ENCODE measurements around the gene FNDC3B.

The FNDC3B gene

DNA sequence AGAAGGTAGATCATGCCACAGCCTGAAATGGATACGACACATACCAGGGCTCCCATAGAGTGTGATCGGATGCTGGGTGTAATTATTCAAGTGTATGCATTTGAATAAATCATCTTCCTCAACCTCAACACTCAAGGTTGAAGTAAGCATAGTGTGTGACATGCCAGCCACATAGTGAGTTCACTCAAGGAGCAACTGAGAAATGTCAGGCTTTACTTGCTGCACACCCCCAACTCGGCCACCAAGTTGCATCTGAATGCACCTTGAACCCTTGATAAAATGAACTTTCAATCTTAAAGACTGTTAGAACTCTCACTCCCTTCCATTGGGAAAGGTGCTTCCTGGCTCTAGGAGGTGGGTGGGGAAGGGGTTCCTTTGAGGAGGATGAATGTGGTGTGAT is 287.6 kb downstream of the FNDC3B start:
- no peaks in the 10 kb centered on the region for H3K9me2 ChIP-seq (ENCODE audit: low read depth, low read length)
- H4K20me1 ChIP-seq (ENCODE audit: insufficient read depth, low read length): no peaks in the 10 kb centered on the region
- TF ChIP-seq EZH2 (IDR thresholded peaks at IDR 0.05; ENCODE audit: borderline replicate concordance, low read length) (no peak), CTCF (IDR thresholded peaks at IDR 0.05; ENCODE audit: low read length) (no peak)
- no peaks in the 10 kb centered on the region for H3K36me3 ChIP-seq (ENCODE audit: insufficient read depth, low read length)
- no peaks in the 10 kb centered on the region for H3K4me1 ChIP-seq (ENCODE audit: insufficient read depth, low read length, severe bottlenecking)
- H3K27me3 ChIP-seq (ENCODE audit: insufficient read depth, low read length): no peaks in the 10 kb centered on the region
- no peak overlapping the region for H3K9ac ChIP-seq (ENCODE audit: low read length)
- H3K79me2 ChIP-seq (ENCODE audit: insufficient read depth, low read length): no peaks in the 10 kb centered on the region
- H3K4me2 ChIP-seq (ENCODE audit: low read length): no peak overlapping the region
- H3K27ac ChIP-seq (ENCODE audit: low read depth, low read length, poor library complexity, severe bottlenecking): no peak overlapping the region
- no peak overlapping the region for H2AFZ ChIP-seq (ENCODE audit: low read length)
- no peaks in the 10 kb centered on the region for H3K9me3 ChIP-seq (ENCODE audit: low read length)
- no peaks in the 10 kb centered on the region for H3F3A ChIP-seq (ENCODE audit: insufficient read depth, low read length)
- no peak overlapping the region for H3K4me3 ChIP-seq (ENCODE audit: low read depth, low read length, poor library complexity, severe bottlenecking)

GRCh38 chr3:172328282-172328681 is 288.9 kb downstream of the FNDC3B start:
- no peaks in the 10 kb centered on the region for H3K9me2 ChIP-seq (ENCODE audit: low read depth, low read length)
- no peak overlapping the region for H3K9ac ChIP-seq (ENCODE audit: low read length)
- no peaks in the 10 kb centered on the region for H3K9me3 ChIP-seq (ENCODE audit: low read length)
- H3F3A ChIP-seq (ENCODE audit: insufficient read depth, low read length): no peaks in the 10 kb centered on the region
- no peaks in the 10 kb centered on the region for H3K4me1 ChIP-seq (ENCODE audit: insufficient read depth, low read length, severe bottlenecking)
- H3K36me3 ChIP-seq (ENCODE audit: insufficient read depth, low read length): no peaks in the 10 kb centered on the region
- H3K4me2 ChIP-seq (ENCODE audit: low read length): no peak overlapping the region
- no peak overlapping the region for H3K27ac ChIP-seq (ENCODE audit: low read depth, low read length, poor library complexity, severe bottlenecking)
- TF ChIP-seq EZH2 (IDR thresholded peaks at IDR 0.05; ENCODE audit: borderline replicate concordance, low read length): no peak
- no peak for TF ChIP-seq CTCF (IDR thresholded peaks at IDR 0.05; ENCODE audit: low read length)
- H3K27me3 ChIP-seq (ENCODE audit: insufficient read depth, low read length): no peaks in the 10 kb centered on the region
- no peak overlapping the region for H2AFZ ChIP-seq (ENCODE audit: low read length)
- no peaks in the 10 kb centered on the region for H3K79me2 ChIP-seq (ENCODE audit: insufficient read depth, low read length)
- no peaks in the 10 kb centered on the region for H4K20me1 ChIP-seq (ENCODE audit: insufficient read depth, low read length)
- no peak overlapping the region for H3K4me3 ChIP-seq (ENCODE audit: low read depth, low read length, poor library complexity, severe bottlenecking)

- H3K36me3 ChIP-seq (ENCODE audit: insufficient read depth, low read length): no peaks in the 10 kb centered on the region
- H3K9me3 ChIP-seq (ENCODE audit: low read length): no peaks in the 10 kb centered on the region
- no peaks in the 10 kb centered on the region for H3K9me2 ChIP-seq (ENCODE audit: low read depth, low read length)
- H3K27ac ChIP-seq (ENCODE audit: low read depth, low read length, poor library complexity, severe bottlenecking): no peak overlapping the region
- H3K4me2 ChIP-seq (ENCODE audit: low read length): no peak overlapping the region
- H3K79me2 ChIP-seq (ENCODE audit: insufficient read depth, low read length): no peaks in the 10 kb centered on the region
- H3K4me3 ChIP-seq (ENCODE audit: low read depth, low read length, poor library complexity, severe bottlenecking): no peak overlapping the region
- H3F3A ChIP-seq (ENCODE audit: insufficient read depth, low read length): no peaks in the 10 kb centered on the region
- no peak overlapping the region for H2AFZ ChIP-seq (ENCODE audit: low read length)
- no peak for TF ChIP-seq EZH2 (IDR thresholded peaks at IDR 0.05; ENCODE audit: borderline replicate concordance, low read length)
- peak; percentile 23; the same call in 1 of the 2 replicates for TF ChIP-seq CTCF (IDR thresholded peaks at IDR 0.05; ENCODE audit: low read length)
- no peak overlapping the region for H3K9ac ChIP-seq (ENCODE audit: low read length)
- no peaks in the 10 kb centered on the region for H4K20me1 ChIP-seq (ENCODE audit: insufficient read depth, low read length)
- H3K27me3 ChIP-seq (ENCODE audit: insufficient read depth, low read length): no peaks in the 10 kb centered on the region
- no peaks in the 10 kb centered on the region for H3K4me1 ChIP-seq (ENCODE audit: insufficient read depth, low read length, severe bottlenecking)
These were observed 289.7 kb downstream of the FNDC3B start for GRCh38 chr3:172329070-172329469.

Measured in OCI-LY1 (cell line).